Activated T-helper 2 cell treated with anti-CD3 and anti-CD28 coated beads, Interferon-gamma antibody, Interleukin-2, Interleukin-4, amounts not matched to agents 10 μg/mL and 5 μg/mL and 100 μg/mL, durations not matched to agents 14 hours and 24 hours and 36 hours (primary cell): ENCODE results near the gene NFYC. TPM values are rescaled to one million over a fixed set of nuclear protein-coding genes. Genes with fewer than 3 reads are reported as not detected.

Experiments used
- DNase-seq: peaks from one replicate; pipeline ENCODE4 v3.0.0; 2021; ENCODE audit warnings: low spot score
- H3K27ac Mint-ChIP-seq: one replicate; pipeline ENCODE4 v1.8.0; 2021; ENCODE audit warnings: mixed read lengths
- H3K27me3 Mint-ChIP-seq: one replicate; pipeline ENCODE4 v1.8.0; 2021; ENCODE audit warnings: low read depth, mixed read lengths
- H3K36me3 Mint-ChIP-seq: one replicate; pipeline ENCODE4 v1.8.0; 2021; ENCODE audit warnings: low read depth, mixed read lengths
- H3K4me1 Mint-ChIP-seq: one replicate; pipeline ENCODE4 v1.8.0; 2021; ENCODE audit warnings: low read depth, mixed read lengths
- H3K4me3 Mint-ChIP-seq: one replicate; pipeline ENCODE4 v1.8.0; 2021; ENCODE audit warnings: low read depth, mild to moderate bottlenecking, moderate library complexity, mixed read lengths
- H3K9me3 Mint-ChIP-seq: one replicate; pipeline ENCODE4 v1.8.0; 2021; ENCODE audit warnings: mixed read lengths
- intact Hi-C: fragments of 100-400 bp; cut with micrococcal nuclease; formaldehyde crosslinking; loops from one replicate; pipeline ENCODE4 v1.15.1; 2023
- total RNA-seq: library from RNA; stranded (reverse); gene quantifications from 2 replicates; pipeline ENCODE4 v1.2.3, GENCODE V29; 2022

The NFYC gene
- 66.0 and 68.4 TPM in 2 replicates for total RNA-seq

DNA sequence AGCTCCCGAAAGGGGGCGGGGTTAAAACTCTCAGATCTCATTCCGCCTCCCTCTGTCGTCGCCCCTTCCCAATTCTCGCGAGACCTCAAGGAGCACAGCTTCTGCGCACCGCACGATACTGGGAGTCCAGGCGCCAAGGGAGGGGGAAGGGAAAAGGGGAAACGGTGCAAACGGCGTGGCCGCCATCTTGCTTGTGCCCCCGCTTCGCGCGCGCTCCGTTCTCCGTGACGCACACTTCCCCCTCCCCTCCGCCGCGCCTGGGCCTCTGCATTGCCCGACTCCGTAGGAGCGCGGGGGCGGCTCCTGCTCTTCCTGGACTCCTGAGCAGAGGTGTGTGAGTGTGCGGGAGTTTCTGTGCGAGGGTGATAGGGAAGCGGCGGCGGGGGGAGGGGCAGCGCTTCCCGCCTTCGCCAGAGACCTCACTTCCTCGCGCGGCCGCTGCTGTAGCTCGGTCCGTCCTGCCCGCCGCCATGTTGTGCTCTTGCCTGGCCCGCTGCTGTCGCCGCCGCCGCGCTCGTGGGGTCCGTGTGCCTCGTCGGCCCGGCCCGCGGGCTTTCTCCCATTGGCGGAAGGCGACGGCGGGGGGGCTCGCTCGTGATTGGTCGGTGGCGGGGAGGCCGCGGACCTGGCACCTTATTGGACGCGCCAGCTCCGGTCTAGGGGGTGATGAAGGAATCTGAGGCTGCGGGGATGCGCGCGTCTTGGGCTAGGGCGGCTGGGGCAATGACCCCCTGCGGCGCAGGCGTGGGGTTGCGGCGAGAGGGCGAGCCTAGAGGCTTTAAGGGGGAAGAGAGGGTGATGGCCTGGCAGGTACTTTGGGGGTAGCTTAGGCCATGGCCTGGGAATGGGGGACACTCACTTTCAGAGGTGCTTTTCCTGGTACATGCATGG is at the start of gene NFYC:
Gene NFYC (plus strand): TSS at position 167 of the 891 bp plus-strand sequence. CDS start 47,140 bp downstream, outside the sequence.
- H3K4me1 Mint-ChIP-seq, result peaks cover 54% of the 10 kb centered on the region
- peak; percentile 96 for DNase-seq
- no peaks in the 10 kb centered on the region for H3K9me3 Mint-ChIP-seq
- no peaks in the 10 kb centered on the region for H3K27me3 Mint-ChIP-seq
- peaks cover 34% of the 10 kb centered on the region for H3K36me3 Mint-ChIP-seq
- H3K27ac Mint-ChIP-seq, result peak within 1 kb of the TSS; percentile 97
- H3K4me3 Mint-ChIP-seq, result peak within 1 kb of the TSS; percentile 89
- intact Hi-C loops, result loop anchor here (1.0 to 10.0 kb wide), 9 partner anchors 17 to 647 kb away; partner anchors contain the start of genes CAP1, CITED4, RIMS3 and SMAP2

DNA sequence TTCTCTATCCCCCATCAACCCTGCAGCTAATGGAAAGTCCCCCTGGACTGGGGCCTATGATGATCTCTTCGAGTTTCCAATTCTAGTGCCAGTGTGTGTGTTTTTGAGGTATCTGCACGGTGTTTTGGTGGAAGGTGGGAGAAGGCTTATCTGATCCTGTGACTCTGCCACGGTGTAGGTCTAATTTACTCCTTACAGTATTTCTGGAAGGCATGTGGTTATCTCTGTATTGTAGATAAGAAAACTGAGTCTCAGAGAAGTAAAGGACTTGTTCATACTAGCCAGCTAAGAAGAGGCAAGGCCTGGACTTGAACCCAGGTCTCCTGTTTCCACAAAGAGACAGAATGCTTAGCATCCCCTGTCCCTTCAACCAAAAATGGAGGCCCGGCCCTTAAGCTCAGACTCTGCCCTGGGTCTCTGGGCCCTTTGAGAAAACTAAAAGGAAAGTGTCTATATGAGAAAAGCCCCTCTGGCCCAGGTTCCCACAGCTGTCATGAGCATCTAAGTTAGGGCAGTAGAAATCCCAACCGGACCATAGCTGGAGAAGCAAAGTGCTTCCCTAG is 46.3 kb upstream of the NFYC start:
- Mint-ChIP-seq H3K36me3 (no peaks in the 10 kb centered on the region), H3K27me3 (no peaks in the 10 kb centered on the region), H3K4me1 (peaks cover 6% of the 10 kb centered on the region), H3K27ac (no peak overlapping the region), H3K4me3 (no peak overlapping the region), H3K9me3 (no peaks in the 10 kb centered on the region)
- no peak for DNase-seq
- intact Hi-C loops, result no loop called here

DNA sequence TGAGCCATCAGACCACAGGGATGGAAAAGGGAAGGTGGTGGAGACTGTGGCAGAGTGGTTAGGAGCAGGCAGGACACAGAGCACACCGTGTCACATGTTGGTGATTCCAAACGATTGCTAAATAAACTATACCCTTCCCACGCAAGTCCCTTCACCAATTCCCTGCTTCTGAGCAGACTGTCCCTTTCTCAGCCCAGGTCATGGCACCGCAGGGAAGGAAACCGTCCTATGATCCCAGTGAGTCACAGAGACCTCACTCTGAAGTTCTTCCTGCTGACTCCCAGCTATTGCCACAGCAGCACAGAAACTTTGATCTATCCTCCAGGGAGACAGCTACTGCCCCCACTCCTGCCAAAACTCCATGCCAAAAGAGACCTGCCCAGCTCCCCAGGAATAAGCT is 45.2 kb upstream of the NFYC start:
- no peak overlapping the region for H3K4me3 Mint-ChIP-seq
- no peaks in the 10 kb centered on the region for H3K27me3 Mint-ChIP-seq
- intact Hi-C loops, result no loop called here
- H3K9me3 Mint-ChIP-seq, result no peaks in the 10 kb centered on the region
- peaks cover 6% of the 10 kb centered on the region for H3K4me1 Mint-ChIP-seq
- no peak overlapping the region for H3K27ac Mint-ChIP-seq
- no peak for DNase-seq
- no peaks in the 10 kb centered on the region for H3K36me3 Mint-ChIP-seq

GRCh38 chr1:40648200-40648599 is 43.3 kb upstream of the NFYC start:
- DNase-seq, result no peak
- H3K36me3 Mint-ChIP-seq, result no peaks in the 10 kb centered on the region
- peaks cover 6% of the 10 kb centered on the region for H3K4me1 Mint-ChIP-seq
- no peak overlapping the region for H3K27ac Mint-ChIP-seq
- H3K4me3 Mint-ChIP-seq, result no peak overlapping the region
- no peaks in the 10 kb centered on the region for H3K27me3 Mint-ChIP-seq
- intact Hi-C loops, result no loop called here
- H3K9me3 Mint-ChIP-seq, result no peaks in the 10 kb centered on the region

- H3K27ac Mint-ChIP-seq, result no peak overlapping the region
- H3K36me3 Mint-ChIP-seq, result no peaks in the 10 kb centered on the region
- no peaks in the 10 kb centered on the region for H3K27me3 Mint-ChIP-seq
- H3K4me3 Mint-ChIP-seq, result no peak overlapping the region
- H3K9me3 Mint-ChIP-seq, result no peaks in the 10 kb centered on the region
- intact Hi-C loops, result no loop called here
- no peak for DNase-seq
- peaks cover 6% of the 10 kb centered on the region for H3K4me1 Mint-ChIP-seq
Measured at GRCh38 chr1:40648928-40649591, 42.4 kb upstream of the NFYC start.

- DNase-seq, result no peak
- no peak overlapping the region for H3K4me3 Mint-ChIP-seq
- intact Hi-C loops, result no loop called here
- no peak overlapping the region for H3K27ac Mint-ChIP-seq
- H3K4me1 Mint-ChIP-seq, result peaks cover 6% of the 10 kb centered on the region
- no peaks in the 10 kb centered on the region for H3K9me3 Mint-ChIP-seq
- H3K36me3 Mint-ChIP-seq, result no peaks in the 10 kb centered on the region
- H3K27me3 Mint-ChIP-seq, result peaks cover 1% of the 10 kb centered on the region
Measured at GRCh38 chr1:40649592-40649930, 41.9 kb upstream of the NFYC start.

GRCh38 chr1:40650075-40650474 is 41.4 kb upstream of the NFYC start:
- DNase-seq, result no peak
- H3K27me3 Mint-ChIP-seq, result peaks cover 2% of the 10 kb centered on the region
- no peaks in the 10 kb centered on the region for H3K36me3 Mint-ChIP-seq
- H3K4me1 Mint-ChIP-seq, result peaks cover 6% of the 10 kb centered on the region
- H3K27ac Mint-ChIP-seq, result no peak overlapping the region
- intact Hi-C loops, result no loop called here
- H3K9me3 Mint-ChIP-seq, result no peaks in the 10 kb centered on the region
- H3K4me3 Mint-ChIP-seq, result no peak overlapping the region

DNA sequence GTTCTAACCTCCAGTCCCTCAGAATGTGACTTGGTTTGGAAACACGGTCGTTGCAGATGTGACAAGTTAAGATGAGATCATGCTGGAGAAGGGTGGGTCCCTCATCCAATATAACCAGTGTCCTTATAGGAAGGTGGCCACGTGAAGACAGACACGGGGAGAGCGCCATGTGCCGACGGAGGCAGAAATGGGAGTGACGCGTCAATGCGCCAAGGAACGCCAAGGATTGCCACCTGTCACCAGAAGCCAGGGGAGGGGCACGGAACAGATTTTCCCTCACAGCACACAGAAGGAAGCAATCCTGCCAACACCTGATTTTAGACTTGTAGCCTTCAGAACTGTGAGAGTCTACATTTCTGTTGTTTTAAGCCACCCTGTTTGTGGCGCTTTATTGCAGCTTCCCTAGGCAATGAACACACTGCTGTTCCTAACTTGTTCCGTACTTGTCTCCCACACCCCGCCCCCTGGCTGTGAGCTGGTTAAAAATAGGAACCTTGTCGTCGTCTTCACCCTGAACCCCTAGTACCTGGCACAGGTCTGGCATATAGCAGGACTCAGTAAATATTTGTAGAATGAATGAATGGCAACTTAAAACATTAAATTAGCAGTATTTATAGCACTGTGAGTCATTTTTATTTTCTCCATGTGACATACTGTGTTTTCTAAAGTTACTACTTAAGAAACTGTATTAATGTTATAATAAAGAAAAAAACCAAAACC is 40.2 kb upstream of the NFYC start:
- no peak for DNase-seq
- intact Hi-C loops, result no loop called here
- Mint-ChIP-seq H3K4me1 (peaks cover 6% of the 10 kb centered on the region), H3K9me3 (no peaks in the 10 kb centered on the region), H3K27me3 (peaks cover 2% of the 10 kb centered on the region), H3K4me3 (no peak overlapping the region), H3K27ac (no peak overlapping the region), H3K36me3 (no peaks in the 10 kb centered on the region)

DNA sequence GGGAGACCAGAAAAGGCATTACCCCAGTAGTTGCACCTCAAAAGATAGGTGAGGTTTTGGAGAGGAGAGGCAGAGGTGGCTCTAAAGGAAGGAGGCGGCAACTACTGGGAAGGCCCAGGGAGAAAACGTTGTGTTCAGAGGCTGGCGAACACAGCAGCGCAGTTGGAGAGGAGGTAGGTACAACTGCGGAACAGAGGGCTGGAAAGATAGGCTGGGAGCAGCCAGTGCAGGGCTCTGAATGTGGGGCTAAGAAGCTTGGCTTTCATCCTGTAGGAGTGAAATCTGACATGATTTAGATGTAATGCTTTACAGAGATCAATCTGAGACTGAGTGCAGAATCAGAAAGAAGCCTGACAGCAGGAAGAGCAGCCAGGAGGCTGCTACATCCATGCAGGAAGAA is 39.0 kb upstream of the NFYC start:
- Mint-ChIP-seq H3K36me3 (no peaks in the 10 kb centered on the region), H3K4me1 (peaks cover 6% of the 10 kb centered on the region), H3K4me3 (no peak overlapping the region), H3K27ac (no peak overlapping the region), H3K27me3 (peaks cover 2% of the 10 kb centered on the region), H3K9me3 (no peaks in the 10 kb centered on the region)
- no peak for DNase-seq
- intact Hi-C loops, result no loop called here

- no peaks in the 10 kb centered on the region for H3K9me3 Mint-ChIP-seq
- H3K4me1 Mint-ChIP-seq, result peaks cover 6% of the 10 kb centered on the region
- no peak for DNase-seq
- H3K27ac Mint-ChIP-seq, result no peak overlapping the region
- no peak overlapping the region for H3K4me3 Mint-ChIP-seq
- H3K27me3 Mint-ChIP-seq, result peaks cover 2% of the 10 kb centered on the region
- no peaks in the 10 kb centered on the region for H3K36me3 Mint-ChIP-seq
- intact Hi-C loops, result no loop called here
Measured at GRCh38 chr1:40652979-40653378, 38.5 kb upstream of the NFYC start.

- no peaks in the 10 kb centered on the region for H3K9me3 Mint-ChIP-seq
- intact Hi-C loops, result no loop called here
- no peak for DNase-seq
Measured at GRCh38 chr1:40653851-40654537, 37.5 kb upstream of the NFYC start.

DNA sequence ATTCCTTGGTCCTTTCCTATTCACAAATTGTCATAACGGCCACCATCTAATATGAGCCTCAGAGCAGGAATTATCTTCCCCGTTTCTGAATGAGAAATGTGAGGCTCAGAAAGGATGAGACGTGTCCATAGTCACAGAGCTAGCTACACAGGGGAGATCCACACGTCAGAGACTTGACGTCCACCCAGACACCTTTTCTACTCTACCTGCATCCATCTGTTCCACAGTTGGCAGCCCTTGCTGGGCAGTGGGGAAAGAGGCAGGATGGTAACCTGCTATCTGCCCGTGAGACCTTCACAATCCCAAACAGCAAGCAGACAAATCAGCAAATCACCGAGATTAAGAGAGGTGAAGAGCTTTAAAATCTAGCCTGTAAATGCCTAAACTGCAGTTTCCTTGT is 34.5 kb upstream of the NFYC start:
- no peak overlapping the region for H3K27ac Mint-ChIP-seq
- no peaks in the 10 kb centered on the region for H3K9me3 Mint-ChIP-seq
- no peak for DNase-seq

More at GRCh38 chr1:40653851-40654537, 37.5 kb upstream of the NFYC start:
- Mint-ChIP-seq H3K27ac (no peak overlapping the region), H3K27me3 (peaks cover 2% of the 10 kb centered on the region), H3K4me1 (peaks cover 4% of the 10 kb centered on the region), H3K4me3 (no peak overlapping the region), H3K36me3 (no peaks in the 10 kb centered on the region)

More for the DNA sequence above, 34.5 kb upstream of the NFYC start:
- H3K36me3 Mint-ChIP-seq, result no peaks in the 10 kb centered on the region
- intact Hi-C loops, result no loop called here
- H3K4me3 Mint-ChIP-seq, result no peak overlapping the region
- peaks cover 2% of the 10 kb centered on the region for H3K27me3 Mint-ChIP-seq
- no peaks in the 10 kb centered on the region for H3K4me1 Mint-ChIP-seq
